Ishikawa (cell line): ENCODE measurements around the gene TSPAN4.

ENCODE experiments used
- CEBPB ChIP-seq: IDR thresholded peaks from 2 replicates; pipeline ENCODE4 v1.6.1; 2012
- CREB1 ChIP-seq: IDR thresholded peaks from 2 replicates; pipeline ENCODE4 v1.6.1; 2012; ENCODE audit warnings: low read depth
- EGR1 ChIP-seq: IDR thresholded peaks from 2 replicates; pipeline ENCODE4 v1.6.1; 2012
- EP300 ChIP-seq: IDR thresholded peaks from 2 replicates; pipeline ENCODE4 v1.6.1; 2012; ENCODE audit warnings: borderline replicate concordance
- FOXM1 ChIP-seq: IDR thresholded peaks from 2 replicates; pipeline ENCODE4 v1.6.1; 2012; ENCODE audit warnings: low read depth, borderline replicate concordance
- MAX ChIP-seq: IDR thresholded peaks from 2 replicates; pipeline ENCODE4 v1.6.1; 2012
- NFIC ChIP-seq: IDR thresholded peaks from 2 replicates; pipeline ENCODE4 v1.6.1; 2012
- RAD21 ChIP-seq: IDR thresholded peaks from 2 replicates; pipeline ENCODE4 v1.6.1; 2012; ENCODE audit warnings: low read depth
- TAF1 ChIP-seq: IDR thresholded peaks from 2 replicates; pipeline ENCODE4 v1.6.1; 2012; ENCODE audit warnings: low read depth, mild to moderate bottlenecking
- TCF12 ChIP-seq: IDR thresholded peaks from 2 replicates; pipeline ENCODE4 v1.6.1; 2012; ENCODE audit warnings: low read depth
- TEAD4 ChIP-seq: IDR thresholded peaks from 2 replicates; pipeline ENCODE4 v1.6.1; 2012
- USF1 ChIP-seq: IDR thresholded peaks from 2 replicates; pipeline ENCODE4 v1.6.1; 2012
- YY1 ChIP-seq: IDR thresholded peaks from 2 replicates; pipeline ENCODE4 v1.6.1; 2012; ENCODE audit warnings: low read depth
- ZBTB7A ChIP-seq: IDR thresholded peaks from 2 replicates; pipeline ENCODE4 v1.6.1; 2012; ENCODE audit warnings: low read depth
- TF ChIP-seq, protein P1 (sequence below): IDR thresholded peaks from 2 replicates; pipeline ENCODE4 v1.6.1; 2012; ENCODE audit warnings: low read depth, mild to moderate bottlenecking

TSPAN4 gene

GRCh38 chr11:869399-870126, 26.9 kb downstream of the TSPAN4 start:
- TF ChIP-seq USF1 = no peak
- TF ChIP-seq TAF1 = no peak
- no peak for TF ChIP-seq ZBTB7A
- TF ChIP-seq YY1 = no peak
- TF ChIP-seq MAX = no peak
- no peak for TF ChIP-seq NFIC
- no peak for TF ChIP-seq EGR1
- 0 out of 2 replicates have a peak, but pooled peaks have one; percentile 30 for TF ChIP-seq TCF12

GRCh38 chr11:870127-870413, 27.4 kb downstream of the TSPAN4 start:
- TF ChIP-seq TCF12 = 0 out of 2 replicates have a peak, but pooled peaks have one; percentile 7
- TF ChIP-seq USF1 = no peak

- no peak for TF ChIP-seq FOXM1
- TF ChIP-seq TAF1 = no peak
- TF ChIP-seq, protein P1, sequence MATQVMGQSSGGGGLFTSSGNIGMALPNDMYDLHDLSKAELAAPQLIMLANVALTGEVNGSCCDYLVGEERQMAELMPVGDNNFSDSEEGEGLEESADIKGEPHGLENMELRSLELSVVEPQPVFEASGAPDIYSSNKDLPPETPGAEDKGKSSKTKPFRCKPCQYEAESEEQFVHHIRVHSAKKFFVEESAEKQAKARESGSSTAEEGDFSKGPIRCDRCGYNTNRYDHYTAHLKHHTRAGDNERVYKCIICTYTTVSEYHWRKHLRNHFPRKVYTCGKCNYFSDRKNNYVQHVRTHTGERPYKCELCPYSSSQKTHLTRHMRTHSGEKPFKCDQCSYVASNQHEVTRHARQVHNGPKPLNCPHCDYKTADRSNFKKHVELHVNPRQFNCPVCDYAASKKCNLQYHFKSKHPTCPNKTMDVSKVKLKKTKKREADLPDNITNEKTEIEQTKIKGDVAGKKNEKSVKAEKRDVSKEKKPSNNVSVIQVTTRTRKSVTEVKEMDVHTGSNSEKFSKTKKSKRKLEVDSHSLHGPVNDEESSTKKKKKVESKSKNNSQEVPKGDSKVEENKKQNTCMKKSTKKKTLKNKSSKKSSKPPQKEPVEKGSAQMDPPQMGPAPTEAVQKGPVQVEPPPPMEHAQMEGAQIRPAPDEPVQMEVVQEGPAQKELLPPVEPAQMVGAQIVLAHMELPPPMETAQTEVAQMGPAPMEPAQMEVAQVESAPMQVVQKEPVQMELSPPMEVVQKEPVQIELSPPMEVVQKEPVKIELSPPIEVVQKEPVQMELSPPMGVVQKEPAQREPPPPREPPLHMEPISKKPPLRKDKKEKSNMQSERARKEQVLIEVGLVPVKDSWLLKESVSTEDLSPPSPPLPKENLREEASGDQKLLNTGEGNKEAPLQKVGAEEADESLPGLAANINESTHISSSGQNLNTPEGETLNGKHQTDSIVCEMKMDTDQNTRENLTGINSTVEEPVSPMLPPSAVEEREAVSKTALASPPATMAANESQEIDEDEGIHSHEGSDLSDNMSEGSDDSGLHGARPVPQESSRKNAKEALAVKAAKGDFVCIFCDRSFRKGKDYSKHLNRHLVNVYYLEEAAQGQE = no peak
- TF ChIP-seq USF1 = no peak
- no peak for TF ChIP-seq TCF12
- TF ChIP-seq CEBPB = no peak
- TF ChIP-seq EGR1 = no peak
- no peak for TF ChIP-seq ZBTB7A
- TF ChIP-seq TEAD4 = no peak
- no peak for TF ChIP-seq RAD21
- TF ChIP-seq YY1 = no peak
- TF ChIP-seq NFIC = no peak
- TF ChIP-seq EP300 = no peak
Observed at GRCh38 chr11:870418-870817, 27.8 kb downstream of the TSPAN4 start.

DNA sequence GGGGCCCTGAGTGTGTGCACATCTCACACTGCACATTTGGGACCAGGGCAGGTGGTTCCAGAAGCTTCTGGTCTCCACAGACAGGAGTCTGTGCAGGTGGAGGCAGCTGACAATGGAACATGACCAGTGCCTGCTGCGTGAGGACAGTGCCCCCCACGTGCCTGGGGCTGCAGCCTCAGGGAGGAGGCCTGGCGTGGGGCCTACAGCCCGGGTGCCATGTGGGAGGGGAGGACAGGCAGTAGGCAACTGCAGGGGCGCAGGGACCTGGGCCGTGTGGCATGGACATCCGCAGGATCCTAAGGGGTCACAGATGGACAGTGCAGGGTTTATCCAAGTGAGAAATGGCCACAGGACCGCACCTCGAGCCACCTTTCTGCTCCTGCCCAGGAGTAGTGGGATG, 28.8 kb downstream of the TSPAN4 start:
- no peak for TF ChIP-seq EP300
- TF ChIP-seq MAX = no peak
- no peak for TF ChIP-seq TCF12
- no peak for TF ChIP-seq EGR1
- no peak for TF ChIP-seq TEAD4
- TF ChIP-seq ZBTB7A = no peak
- no peak for TF ChIP-seq TAF1
- no peak for TF ChIP-seq RAD21
- TF ChIP-seq CREB1 = no peak
- no peak for TF ChIP-seq FOXM1
- TF ChIP-seq YY1 = no peak
- no peak for TF ChIP-seq CEBPB
- no peak for TF ChIP-seq USF1
- TF ChIP-seq, protein P1 = no peak
- no peak for TF ChIP-seq NFIC

- TF ChIP-seq FOXM1 (no peak), ZBTB7A (no peak), CREB1 (no peak), TEAD4 (no peak), CEBPB (no peak), NFIC (no peak), USF1 (no peak), YY1 (no peak), TAF1 (no peak), MAX (no peak), EGR1 (no peak), EP300 (no peak), RAD21 (no peak), TCF12 (no peak)
- TF ChIP-seq, protein P1 = no peak
Observed at GRCh38 chr11:872799-873198, 30.1 kb downstream of the TSPAN4 start.
